ENCODE data around the gene CASKIN1.
A peak's percentile ranks its signal among the peaks of the same experiment; 100 is the strongest.

Gene CASKIN1

GRCh38 chr16:2156849-2157224 lies 39.6 kb downstream of the CASKIN1 start:
- Mint-ChIP-seq H3K4me3 (peak overlapping the region; percentile 97), H3K4me1 (peaks cover 34% of the 10 kb centered on the region), H3K9me3 (no peaks in the 10 kb centered on the region), H3K27ac (peak overlapping the region; percentile 92), H3K36me3 (peaks cover 59% of the 10 kb centered on the region)
- no peak for DNase-seq (ENCODE audit: low spot score in 2 of 2)
- no peak for ATAC-seq

GRCh38 chr16:2155977-2156848 lies 40.2 kb downstream of the CASKIN1 start:
- peak overlapping the region; percentile 92 for H3K27ac Mint-ChIP-seq
- peak overlapping the region; percentile 97 for H3K4me3 Mint-ChIP-seq
- H3K4me1 Mint-ChIP-seq, result peaks cover 37% of the 10 kb centered on the region
- peaks cover 65% of the 10 kb centered on the region for H3K36me3 Mint-ChIP-seq
- no peaks in the 10 kb centered on the region for H3K9me3 Mint-ChIP-seq
- DNase-seq (ENCODE audit: low spot score in 2 of 2) (no peak), ATAC-seq (no peak)

GRCh38 chr16:2155091-2155950 lies 41.1 kb downstream of the CASKIN1 start, which contains the start of gene TRAF7:
Gene TRAF7 (plus strand): TSS chr16:2155782. CDS start chr16:2163921, 8,139 bp downstream.
- Mint-ChIP-seq H3K9me3 (no peaks in the 10 kb centered on the region), H3K4me1 (peaks cover 42% of the 10 kb centered on the region), H3K4me3 (peak within 1 kb of the TSS; percentile 97), H3K27ac (peak within 1 kb of the TSS; percentile 92), H3K36me3 (peaks cover 74% of the 10 kb centered on the region)
- ATAC-seq (peak; percentile 94), DNase-seq (ENCODE audit: low spot score in 2 of 2) (peak; percentile 89 to 98)

GRCh38 chr16:2154533-2155090 lies 41.8 kb downstream of the CASKIN1 start:
- Mint-ChIP-seq H3K27ac (peak overlapping the region; percentile 92), H3K9me3 (no peaks in the 10 kb centered on the region), H3K4me3 (peak overlapping the region; percentile 97), H3K36me3 (peaks cover 80% of the 10 kb centered on the region), H3K4me1 (peaks cover 49% of the 10 kb centered on the region)
- DNase-seq (ENCODE audit: low spot score in 2 of 2) (no peak), ATAC-seq (no peak)

- no peak for ATAC-seq
- Mint-ChIP-seq H3K36me3 (peaks cover 75% of the 10 kb centered on the region), H3K4me3 (peak overlapping the region; percentile 97), H3K4me1 (peaks cover 42% of the 10 kb centered on the region), H3K27ac (peak overlapping the region; percentile 92), H3K9me3 (no peaks in the 10 kb centered on the region)
- DNase-seq (ENCODE audit: low spot score in 2 of 2), result no peak
Measured at GRCh38 chr16:2152695-2153506, 43.5 kb downstream of the CASKIN1 start.

GRCh38 chr16:2151188-2152091 lies 45.0 kb downstream of the CASKIN1 start:
- DNase-seq (ENCODE audit: low spot score in 2 of 2), result no peak
- peaks cover 67% of the 10 kb centered on the region for H3K36me3 Mint-ChIP-seq
- no peak for ATAC-seq
- no peaks in the 10 kb centered on the region for H3K9me3 Mint-ChIP-seq
- H3K4me3 Mint-ChIP-seq, result peak overlapping the region; percentile 97
- peak overlapping the region; percentile 60 for H3K27ac Mint-ChIP-seq
- H3K4me1 Mint-ChIP-seq, result peaks cover 27% of the 10 kb centered on the region

- Mint-ChIP-seq H3K9me3 (no peaks in the 10 kb centered on the region), H3K36me3 (peaks cover 58% of the 10 kb centered on the region), H3K27ac (peak overlapping the region; percentile 60), H3K4me3 (peak overlapping the region; percentile 97), H3K4me1 (peaks cover 22% of the 10 kb centered on the region)
- no peak for DNase-seq (ENCODE audit: low spot score in 2 of 2)
- ATAC-seq, result no peak
Measured at GRCh38 chr16:2150418-2151187, 45.8 kb downstream of the CASKIN1 start.

GRCh38 chr16:2149630-2150417 lies 46.6 kb downstream of the CASKIN1 start:
- ATAC-seq, result no peak
- Mint-ChIP-seq H3K36me3 (peaks cover 51% of the 10 kb centered on the region), H3K9me3 (no peaks in the 10 kb centered on the region), H3K27ac (no peak overlapping the region), H3K4me3 (peak overlapping the region; percentile 55), H3K4me1 (peaks cover 22% of the 10 kb centered on the region)
- no peak for DNase-seq (ENCODE audit: low spot score in 2 of 2)

- DNase-seq (ENCODE audit: low spot score in 2 of 2), result no peak
- ATAC-seq, result peak; percentile 2
- Mint-ChIP-seq H3K4me3 (peak overlapping the region; percentile 55), H3K9me3 (no peaks in the 10 kb centered on the region), H3K4me1 (peaks cover 22% of the 10 kb centered on the region), H3K36me3 (peaks cover 42% of the 10 kb centered on the region), H3K27ac (no peak overlapping the region)
Measured at GRCh38 chr16:2148714-2149629, 47.4 kb downstream of the CASKIN1 start.

- Mint-ChIP-seq H3K27ac (no peak within 1 kb of the TSS), H3K9me3 (no peaks in the 10 kb centered on the region), H3K36me3 (peaks cover 34% of the 10 kb centered on the region), H3K4me1 (peaks cover 22% of the 10 kb centered on the region), H3K4me3 (peak within 1 kb of the TSS; percentile 55)
- ATAC-seq, result peak; percentile 52
- DNase-seq (ENCODE audit: low spot score in 2 of 2), result peak in 1 of 2 donors; percentile 75
Measured at GRCh38 chr16:2147981-2148671, 48.3 kb downstream of the CASKIN1 start, which contains the start of gene RAB26. Gene RAB26 (plus strand): TSS chr16:2148625. CDS start chr16:2148784, 159 bp downstream.

GRCh38 chr16:2147378-2147777 lies 49.0 kb downstream of the CASKIN1 start:
- Mint-ChIP-seq H3K27ac (no peak overlapping the region), H3K4me1 (peaks cover 22% of the 10 kb centered on the region), H3K4me3 (peak overlapping the region; percentile 15), H3K9me3 (no peaks in the 10 kb centered on the region), H3K36me3 (peaks cover 26% of the 10 kb centered on the region)
- ATAC-seq (no peak), DNase-seq (ENCODE audit: low spot score in 2 of 2) (no peak)

Data from stimulated activated effector memory CD8-positive, alpha-beta T cell treated with anti-CD3 and anti-CD28 coated beads, Interleukin-12 subunit alpha, Interleukin-12 subunit beta, amount 100 ng/mL, for 72 hours (primary cell).